Sigmoid colon (tissue), 7 donors: Measurements from ENCODE around the gene HSH2D. TPM values are rescaled to one million over a fixed set of nuclear protein-coding genes. Genes with fewer than 3 reads are reported as not detected.
"Not testable (repeated sequence)": the region's sequence is repeated elsewhere in the genome, so short reads cannot be mapped to it uniquely, and the experiment has no call there.

Experiments
- DNase-seq: peaks from one replicate; pipeline ENCODE4 v3.0.0-alpha.2; 2019
- H3K27ac ChIP-seq, 4 donors: fragments of 200-600 bp; sonication (generic); one replicate each; pipeline ENCODE4 v1.5.1; 2016 to 2019; ENCODE audit warnings: mild to moderate bottlenecking in 1 of 4
- H3K27me3 ChIP-seq, 3 donors: fragments of 200-600 bp; sonication (generic); one replicate each; pipeline ENCODE4 v1.5.1; 2019; ENCODE audit warnings: mild to moderate bottlenecking in 1 of 3
- H3K36me3 ChIP-seq, 4 donors: fragments of 200-600 bp; sonication (generic); one replicate each; pipeline ENCODE4 v1.5.1; 2016 to 2019
- H3K4me1 ChIP-seq, 4 donors: fragments of 200-600 bp; sonication (generic); one replicate each; pipeline ENCODE4 v1.5.1; 2017 to 2019
- H3K4me3 ChIP-seq, 4 donors: fragments of 200-600 bp; sonication (generic); one replicate each; pipeline ENCODE4 v1.5.1; 2017 to 2019; ENCODE audit warnings: mild to moderate bottlenecking in 2 of 4, moderate library complexity in 1 of 4
- H3K9me3 ChIP-seq, 4 donors: fragments of 200-600 bp in 3 of 4; sonication (generic) in 3 of 4; one replicate each; pipeline versions ENCODE4 v1.5.1 to v1.6.1; 2013 to 2019
- EP300 ChIP-seq, 4 donors: sonication (generic); formaldehyde crosslinking; IDR thresholded peaks; one replicate each; pipeline ENCODE4 v1.6.1; 2017; ENCODE audit warnings: antibody characterized with exemption in 4 of 4
- POLR2A ChIP-seq, 2 donors: fragments of 450-650 bp; IDR thresholded peaks; one replicate each; pipeline ENCODE4 v1.6.1; 2016; ENCODE audit warnings: antibody characterized with exemption in 2 of 2, mild to moderate bottlenecking in 2 of 2, moderate library complexity in 2 of 2
- POLR2AphosphoS5 ChIP-seq, 4 donors: sonication (generic); formaldehyde crosslinking; IDR thresholded peaks; one replicate each; pipeline ENCODE4 v1.6.1; 2017; ENCODE audit warnings: antibody characterized with exemption in 4 of 4
- WGBS, 2 donors: extraction: QIAGEN DNeasy Blood & Tissue Kit; methylation state at CpG; one replicate each; pipeline ENCODE4 v1.1.7; 2013; 5-methylcytosine and 5-hydroxymethylcytosine counted together
- intact Hi-C: fragments of 100-400 bp; cut with DNase I; formaldehyde crosslinking; loops from one replicate; pipeline ENCODE4 v1.15.1; 2023
- polyA plus RNA-seq, 3 donors: library from polyadenylated mRNA; stranded (reverse); fragments of 200-250 nt; gene quantifications; one replicate each; pipeline ENCODE4 v1.2.3, GENCODE V29; 2013
- total RNA-seq, 4 donors: library from RNA; depleted of rRNA; stranded (reverse); fragments of >200 nt; gene quantifications; one replicate each; pipeline ENCODE4 v1.1.0, GENCODE V29; 2016
- TF ChIP-seq, protein P1 (sequence below), 4 experiments: fragments of 450-650 bp in 3 of 4; fragments of 200-600 bp in 1 of 4; IDR thresholded peaks; one replicate each; pipeline ENCODE4 v1.5.1; 2016 to 2019; ENCODE audit warnings: antibody characterized with exemption in 4 of 4, mild to moderate bottlenecking in 3 of 4, moderate library complexity in 2 of 4
- donor health status: healthy with polysubstance abuse.
- donor health status: Bipolar disorder and iron deficiency.
- donor health status: healthy.

The HSH2D gene
- total and polyA plus RNA-seq, 7 donors = 2.5 to 40.0 (median 14.4) TPM; not detected in 2

DNA sequence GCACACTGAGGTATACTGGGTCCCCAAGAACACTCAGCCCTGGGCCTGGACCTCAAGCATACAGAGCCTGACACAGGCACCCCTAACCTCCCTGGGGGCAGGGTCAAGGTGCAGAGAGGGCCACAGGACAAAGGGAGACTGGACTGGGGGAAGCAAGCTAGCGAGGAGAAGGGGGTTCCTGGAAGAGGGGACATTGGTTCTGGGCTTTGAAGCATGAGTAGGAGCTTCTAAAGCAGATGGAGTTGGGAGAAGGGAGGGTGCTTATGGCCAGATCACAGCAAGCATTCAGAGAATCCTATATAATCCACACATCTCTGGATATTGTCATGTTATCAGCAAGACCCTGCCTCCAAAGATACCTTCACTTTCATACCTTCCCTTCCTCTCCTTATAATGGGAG, 26.6 kb downstream of the HSH2D start:
- WGBS, 2 donors = 81 to 87% methylated on average over 1 of the region's 1 CpG
- no peaks in the 10 kb centered on the region for H3K27me3 ChIP-seq
- no peaks in the 10 kb centered on the region for H3K9me3 ChIP-seq
- H3K36me3 ChIP-seq = no peaks in the 10 kb centered on the region
- no peak overlapping the region for H3K27ac ChIP-seq
- intact Hi-C loops = no loop called here
- no peak for DNase-seq
- TF ChIP-seq POLR2AphosphoS5 (IDR thresholded peaks at IDR 0.05) (no peak), POLR2A (IDR thresholded peaks at IDR 0.05) (no peak), EP300 (IDR thresholded peaks at IDR 0.05) (no peak)
- TF ChIP-seq, protein P1, sequence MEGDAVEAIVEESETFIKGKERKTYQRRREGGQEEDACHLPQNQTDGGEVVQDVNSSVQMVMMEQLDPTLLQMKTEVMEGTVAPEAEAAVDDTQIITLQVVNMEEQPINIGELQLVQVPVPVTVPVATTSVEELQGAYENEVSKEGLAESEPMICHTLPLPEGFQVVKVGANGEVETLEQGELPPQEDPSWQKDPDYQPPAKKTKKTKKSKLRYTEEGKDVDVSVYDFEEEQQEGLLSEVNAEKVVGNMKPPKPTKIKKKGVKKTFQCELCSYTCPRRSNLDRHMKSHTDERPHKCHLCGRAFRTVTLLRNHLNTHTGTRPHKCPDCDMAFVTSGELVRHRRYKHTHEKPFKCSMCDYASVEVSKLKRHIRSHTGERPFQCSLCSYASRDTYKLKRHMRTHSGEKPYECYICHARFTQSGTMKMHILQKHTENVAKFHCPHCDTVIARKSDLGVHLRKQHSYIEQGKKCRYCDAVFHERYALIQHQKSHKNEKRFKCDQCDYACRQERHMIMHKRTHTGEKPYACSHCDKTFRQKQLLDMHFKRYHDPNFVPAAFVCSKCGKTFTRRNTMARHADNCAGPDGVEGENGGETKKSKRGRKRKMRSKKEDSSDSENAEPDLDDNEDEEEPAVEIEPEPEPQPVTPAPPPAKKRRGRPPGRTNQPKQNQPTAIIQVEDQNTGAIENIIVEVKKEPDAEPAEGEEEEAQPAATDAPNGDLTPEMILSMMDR (IDR thresholded peaks at IDR 0.05) = no peak
- H3K4me1 ChIP-seq = no peaks in the 10 kb centered on the region
- no peak overlapping the region for H3K4me3 ChIP-seq

- H3K27me3 ChIP-seq = no peaks in the 10 kb centered on the region
- no peak overlapping the region for H3K27ac ChIP-seq
- H3K4me3 ChIP-seq = no peak overlapping the region
- 59 to 64% methylated on average over 2 of the region's 2 CpGs for WGBS, 2 donors
- intact Hi-C loops = no loop called here
- no peaks in the 10 kb centered on the region for H3K36me3 ChIP-seq
- peaks cover 0 to 5% (median 2%) of the 10 kb centered on the region in 4 donors for H3K9me3 ChIP-seq
- DNase-seq = no peak
- TF ChIP-seq, protein P1 (IDR thresholded peaks at IDR 0.05) = no peak
- TF ChIP-seq POLR2AphosphoS5 (IDR thresholded peaks at IDR 0.05) (no peak), EP300 (IDR thresholded peaks at IDR 0.05) (no peak), POLR2A (IDR thresholded peaks at IDR 0.05) (no peak)
- H3K4me1 ChIP-seq = no peaks in the 10 kb centered on the region
These were observed 32.5 kb downstream of the HSH2D start for GRCh38 chr19:16175954-16176353.

GRCh38 chr19:16178866-16179265, 35.4 kb downstream of the HSH2D start:
- H3K27ac ChIP-seq, H3K36me3 ChIP-seq, H3K9me3 ChIP-seq, DNase-seq, H3K27me3 ChIP-seq, intact Hi-C loops, H3K4me1 ChIP-seq, H3K4me3 ChIP-seq: not testable (repeated sequence)
- whole genome bisulfite sequencing, 2 donors = 91% methylated on average over 5 of the region's 5 CpGs

GRCh38 chr19:16180611-16181010, 37.1 kb downstream of the HSH2D start:
- intact Hi-C loops = no loop called here
- no peak for DNase-seq

GRCh38 chr19:16184665-16185122, 41.2 kb downstream of the HSH2D start:
- Histone ChIP-seq H3K27me3 (no peaks in the 10 kb centered on the region), H3K27ac (peak overlapping the region; percentile 83 to 87 (median 84)), H3K36me3 (peaks cover 0 to 21% (median 0%) of the 10 kb centered on the region in 4 donors), H3K4me3 (peak overlapping the region; percentile 81 to 90 (median 83)), H3K9me3 (no peaks in the 10 kb centered on the region), H3K4me1 (peaks cover 0 to 25% (median 21%) of the 10 kb centered on the region in 4 donors)
- TF ChIP-seq, protein P1 (IDR thresholded peaks at IDR 0.05) = peak in 1 of 4 experiments; percentile 19
- no peak for TF ChIP-seq POLR2A (IDR thresholded peaks at IDR 0.05)
- no peak for TF ChIP-seq EP300 (IDR thresholded peaks at IDR 0.05)
- no peak for TF ChIP-seq POLR2AphosphoS5 (IDR thresholded peaks at IDR 0.05)
- intact Hi-C loops = loop anchor here (1.0 to 5.0 kb wide), 3 partner anchors 13 to 347 kb away; partner anchors contain the start of genes AP1M1 and RAB8A
- WGBS, 2 donors = 37 to 41% methylated on average over 18 of the region's 18 CpGs
- no peak for DNase-seq

More at GRCh38 chr19:16180611-16181010, 37.1 kb downstream of the HSH2D start:
- WGBS, 2 donors = 53 to 69% methylated on average over 4 of the region's 4 CpGs
- no peak overlapping the region for H3K4me3 ChIP-seq
- TF ChIP-seq, protein P1 (IDR thresholded peaks at IDR 0.05) = no peak
- TF ChIP-seq POLR2AphosphoS5 (IDR thresholded peaks at IDR 0.05) (no peak), POLR2A (IDR thresholded peaks at IDR 0.05) (no peak), EP300 (IDR thresholded peaks at IDR 0.05) (no peak)
- no peak overlapping the region for H3K27ac ChIP-seq
- H3K36me3 ChIP-seq = no peaks in the 10 kb centered on the region
- peaks cover 0 to 3% (median under 1%) of the 10 kb centered on the region in 4 donors for H3K9me3 ChIP-seq
- H3K4me1 ChIP-seq = peaks cover 0 to under 1% (median 0%) of the 10 kb centered on the region in 4 donors
- H3K27me3 ChIP-seq = no peaks in the 10 kb centered on the region
